B cell (primary cell): ENCODE measurements around the gene FMNL3. TPM values are rescaled to one million over a fixed set of nuclear protein-coding genes. Genes with fewer than 3 reads are reported as not detected.

Experiments
- ATAC-seq: fragments of 200-7000 bp; cut with Tn5 transposase; one replicate; pipeline ENCODE4 v1.10.0; 2021; ENCODE audit warnings: low read depth, mild to moderate bottlenecking, moderate number of reproducible peaks, moderate library complexity
- CTCF ChIA-PET: fragments of 350-600 bp; sonication (Branson Sonifier 250); formaldehyde crosslinking; loops from one replicate; lab custom pipeline; 2021; ENCODE audit warnings: antibody characterized with exemption, inconsistent platforms; lab: Charles Lee
- POLR2A ChIA-PET: fragments of 350-600 bp; sonication (Branson Sonifier 250); formaldehyde crosslinking; loops from one replicate; lab custom pipeline; 2021; ENCODE audit warnings: antibody characterized with exemption; lab: Charles Lee
- DNase-seq: peaks from one replicate; pipeline ENCODE4 v3.0.0; 2013
- H2AFZ ChIP-seq: 2 replicates; pipeline ENCODE4 v1.6.1; 2012; ENCODE audit warnings: mild to moderate bottlenecking, low read depth, low read length; ENCODE audit not compliant: insufficient read depth, poor library complexity, severe bottlenecking
- H3K27ac ChIP-seq, 2 donors: 1 replicate in 1 of 2; 2 replicates in 1 of 2; pipeline ENCODE4 v1.5.1; 2012 to 2013; ENCODE audit warnings: low read length in 2 of 2, mild to moderate bottlenecking in 2 of 2, moderate library complexity in 1 of 2
- H3K27me3 ChIP-seq, 4 experiments: fragments of 200-600 bp in 1 of 4; sonication (generic) in 1 of 4; replicated peaks in 1 of 4; 1 replicate in 2 of 4; 2 replicates in 2 of 4; pipeline versions ENCODE4 v1.6.1 to v1.7.0; 2013 to 2016; ENCODE audit warnings: low read length in 3 of 4, mild to moderate bottlenecking in 2 of 4, mixed read lengths in 1 of 4, moderate library complexity in 1 of 4; ENCODE audit not compliant: insufficient read depth in 4 of 4, control insufficient read depth in 3 of 4; ENCODE audit errors: control extremely low read depth in 1 of 4
- H3K36me3 ChIP-seq, 2 experiments: replicated peaks in 1 of 2; 1 replicate in 1 of 2; 2 replicates in 1 of 2; pipeline versions ENCODE4 v1.6.1 to v1.7.1; 2013; ENCODE audit warnings: low read length in 1 of 2; ENCODE audit not compliant: insufficient read depth in 2 of 2, control insufficient read depth in 1 of 2; ENCODE audit errors: control extremely low read depth in 1 of 2, extremely low read depth in 1 of 2
- H3K4me1 ChIP-seq, 2 donors: fragments of 200-600 bp in 1 of 2; sonication (generic) in 1 of 2; 1 replicate in 1 of 2; 2 replicates in 1 of 2; pipeline versions ENCODE4 v1.5.1 to v1.6.1; 2013 to 2017; ENCODE audit warnings: low read length in 2 of 2; ENCODE audit not compliant: control insufficient read depth in 2 of 2, insufficient read depth in 2 of 2
- H3K4me2 ChIP-seq: replicated peaks from 2 replicates; pipeline ENCODE3; 2012; ENCODE audit warnings: mild to moderate bottlenecking, low read depth, low read length; ENCODE audit not compliant: poor library complexity, severe bottlenecking
- H3K4me3 ChIP-seq, 5 experiments: fragments of 200-600 bp in 1 of 5; sonication (generic) in 1 of 5; 1 replicate in 3 of 5; 2 replicates in 2 of 5; pipeline versions ENCODE4 v1.5.1 to v1.7.0; 2011 to 2016; ENCODE audit warnings: low read length in 4 of 5, mild to moderate bottlenecking in 4 of 5, low read depth in 2 of 5, control low read depth in 1 of 5, moderate library complexity in 1 of 5; ENCODE audit not compliant: insufficient read depth in 1 of 5; ENCODE audit errors: control extremely low read depth in 1 of 5, extremely low read depth in 1 of 5
- H3K79me2 ChIP-seq: fragments of 200-600 bp; sonication (generic); one replicate; pipeline ENCODE4 v1.6.0; 2016; ENCODE audit warnings: low read length; ENCODE audit not compliant: control insufficient read depth, insufficient read depth
- H3K9ac ChIP-seq: fragments of 200-600 bp; sonication (generic); 2 replicates; pipeline ENCODE4 v1.6.1; 2017; ENCODE audit warnings: mild to moderate bottlenecking, low read length, moderate library complexity
- H3K9me3 ChIP-seq, 3 donors: one replicate each; pipeline versions ENCODE4 v1.6.1 to v1.7.1; 2013; ENCODE audit warnings: low read length in 2 of 3; ENCODE audit not compliant: control insufficient read depth in 2 of 3, insufficient read depth in 1 of 3; ENCODE audit errors: control extremely low read depth in 1 of 3
- H4K20me1 ChIP-seq: 2 replicates; pipeline ENCODE4 v1.6.0; 2012; ENCODE audit warnings: mild to moderate bottlenecking, low read length; ENCODE audit not compliant: insufficient read depth, control insufficient read depth, poor library complexity, severe bottlenecking
- H3K27ac Mint-ChIP-seq: one replicate; pipeline ENCODE4 v1.8.0; 2021; ENCODE audit warnings: mixed read lengths
- H3K27me3 Mint-ChIP-seq: one replicate; pipeline ENCODE4 v1.8.0; 2021; ENCODE audit warnings: mixed read lengths
- H3K4me1 Mint-ChIP-seq: one replicate; pipeline ENCODE4 v1.8.0; 2021; ENCODE audit warnings: mixed read lengths
- H3K4me3 Mint-ChIP-seq: one replicate; pipeline ENCODE4 v1.8.0; 2021; ENCODE audit warnings: mixed read lengths
- H3K9me3 Mint-ChIP-seq: one replicate; pipeline ENCODE4 v1.8.0; 2022; ENCODE audit warnings: mixed read lengths; ENCODE audit not compliant: insufficient read depth
- CTCF ChIP-seq: fragments of 200-600 bp; IDR thresholded peaks from one replicate; pipeline ENCODE4 v1.8.0; 2022; ENCODE audit warnings: antibody characterized with exemption, mild to moderate bottlenecking
- EZH2 ChIP-seq: IDR thresholded peaks from 2 replicates; pipeline ENCODE4 v1.6.1; 2012; ENCODE audit warnings: borderline replicate concordance, low read depth, mild to moderate bottlenecking, moderate library complexity, low read length; ENCODE audit not compliant: insufficient read depth, poor library complexity, severe bottlenecking
- WGBS: methylation state at CpG from one replicate; pipeline ENCODE4 v1.1.5; 2013; ENCODE audit warnings: missing lambda C conversion rate; ENCODE audit not compliant: insufficient coverage; 5-methylcytosine and 5-hydroxymethylcytosine counted together
- intact Hi-C: fragments of 100-400 bp; cut with micrococcal nuclease; formaldehyde crosslinking; loops from one replicate; pipeline ENCODE4 v1.10.0; 2022
- polyA plus RNA-seq: library from polyadenylated mRNA; depleted of rRNA; stranded (reverse); fragments of >200 nt; gene quantifications from 2 replicates; pipeline ENCODE4 v1.2.3, GENCODE V29; 2012
- total RNA-seq, 2 donors: library from RNA; stranded (reverse); fragments of 120-200 nt in 1 of 2; gene quantifications; 1 replicate in 1 of 2; 2 replicates in 1 of 2; pipeline versions ENCODE4 v1.2.3 to v1.2.4, GENCODE V29; 2013 to 2022

FMNL3 gene
- total and polyA plus RNA-seq, 2 donors (not counting 1 experiment from before 2014, with no cell fraction given): 19.3 to 69.9 TPM

- H3K36me3 ChIP-seq: no peaks in the 10 kb centered on the region
- H3K9me3 ChIP-seq: no peaks in the 10 kb centered on the region
- peaks cover 3% of the 10 kb centered on the region for H3K4me1 Mint-ChIP-seq
- no peak for ATAC-seq
- H3K4me1 ChIP-seq: no peaks in the 10 kb centered on the region
- H3K9ac ChIP-seq: no peak overlapping the region
- H3K9me3 Mint-ChIP-seq: no peaks in the 10 kb centered on the region
- ChIA-PET POLR2A (no interaction called here), CTCF (no interaction called here)
- H2AFZ ChIP-seq: no peak overlapping the region
- no peak overlapping the region for H3K27ac ChIP-seq
- H3K27me3 ChIP-seq: no peaks in the 10 kb centered on the region
- H3K79me2 ChIP-seq: no peaks in the 10 kb centered on the region
- H4K20me1 ChIP-seq: no peaks in the 10 kb centered on the region
- no peak overlapping the region for H3K27ac Mint-ChIP-seq
- H3K4me2 ChIP-seq: no peak overlapping the region
- DNase-seq: no peak
- intact Hi-C loops: no loop called here
- H3K27me3 Mint-ChIP-seq: no peaks in the 10 kb centered on the region
- TF ChIP-seq CTCF: no peak
- no peak for TF ChIP-seq EZH2
- 100% methylated on average over 8 of the region's 8 CpGs for WGBS
- H3K4me3 ChIP-seq: no peak overlapping the region
- no peak overlapping the region for H3K4me3 Mint-ChIP-seq
Observed at GRCh38 chr12:49599961-49600360, 107.2 kb downstream of the FMNL3 start.

- H3K79me2 ChIP-seq: no peaks in the 10 kb centered on the region
- 94% methylated on average over 10 of the region's 10 CpGs for WGBS
- H3K9ac ChIP-seq: no peak overlapping the region
- no peak overlapping the region for H3K4me3 Mint-ChIP-seq
- no peaks in the 10 kb centered on the region for H3K9me3 Mint-ChIP-seq
- H3K4me2 ChIP-seq: no peak overlapping the region
- ChIA-PET CTCF (no interaction called here), POLR2A (no interaction called here)
- no peaks in the 10 kb centered on the region for H3K27me3 Mint-ChIP-seq
- no peak for ATAC-seq
- TF ChIP-seq CTCF (no peak), EZH2 (no peak)
- no peak overlapping the region for H3K4me3 ChIP-seq
- H3K27ac ChIP-seq: no peak overlapping the region
- no peak for DNase-seq
- H3K4me1 Mint-ChIP-seq: peaks cover 3% of the 10 kb centered on the region
- no peaks in the 10 kb centered on the region for H3K9me3 ChIP-seq
- H3K27ac Mint-ChIP-seq: no peak overlapping the region
- H3K4me1 ChIP-seq: no peaks in the 10 kb centered on the region
- no peaks in the 10 kb centered on the region for H4K20me1 ChIP-seq
- intact Hi-C loops: no loop called here
- no peaks in the 10 kb centered on the region for H3K36me3 ChIP-seq
- H2AFZ ChIP-seq: no peak overlapping the region
- no peaks in the 10 kb centered on the region for H3K27me3 ChIP-seq
Observed at GRCh38 chr12:49598527-49598926, 108.7 kb downstream of the FMNL3 start.
